Diencephalon (tissue), 1 donor: ENCODE measurements around the gene TAS2R39. TPM values are rescaled to one million over a fixed set of nuclear protein-coding genes. Genes with fewer than 3 reads are reported as not detected.

Experiments used
- small RNA-seq: library from RNA; depleted of rRNA; stranded (forward); fragments of <200 nt; gene quantifications from one replicate; pipeline ENCODE3, GENCODE V24; 2014
- total RNA-seq: library from RNA; depleted of rRNA; stranded (reverse); fragments of >200 nt; gene quantifications from one replicate; pipeline ENCODE4 v1.2.3, GENCODE V29; 2014

The TAS2R39 gene
- total RNA-seq = not detected

GRCh38 chr7:143183024-143183423 is at the start of gene TAS2R39:
Gene TAS2R39 (plus strand): TSS chr7:143183419. CDS start chr7:143183419, 0 bp downstream.

GRCh38 chr7:143221737-143222136 is 38.5 kb downstream of the TAS2R39 start, which contains the start of gene TAS2R40:
Gene TAS2R40 (plus strand): TSS chr7:143222037. CDS start chr7:143222079, 42 bp downstream.

Small RNA genes lying within 50 kb of the gene (small RNA-seq; reads per million reads assigned to genes)
- gene AC073342.3 = not detected

Other genes starting within 250 kb of the TAS2R39 start
- gene TRPV5, start 249.7 kb upstream of the TAS2R39 start, total RNA-seq = 0.23 TPM
- not detected for gene LLCFC1, start 243.9 kb upstream of the TAS2R39 start, total RNA-seq
- 2.5 TPM for gene KEL, start 221.1 kb upstream of the TAS2R39 start, total RNA-seq
- gene OR9A2, start 156.3 kb upstream of the TAS2R39 start, total RNA-seq = 0.69 TPM
- gene OR6V1, start 131.1 kb upstream of the TAS2R39 start, total RNA-seq = not detected
- not detected for gene PIP, start 51.3 kb upstream of the TAS2R39 start, total RNA-seq
- gene TAS2R40, start 38.6 kb downstream of the TAS2R39 start, total RNA-seq = not detected
- 46.1 TPM for gene GSTK1, start 80.0 kb downstream of the TAS2R39 start, total RNA-seq
- 0.46 TPM for gene TMEM139, start 101.5 kb downstream of the TAS2R39 start, total RNA-seq
- 12.5 TPM for gene CASP2, start 104.9 kb downstream of the TAS2R39 start, total RNA-seq
- not detected for gene CLCN1, start 132.7 kb downstream of the TAS2R39 start, total RNA-seq
- 78.4 TPM for gene FAM131B, start 179.3 kb downstream of the TAS2R39 start, total RNA-seq
- gene ZYX, start 197.9 kb downstream of the TAS2R39 start, total RNA-seq = 13.1 TPM
- 7.8 TPM for gene EPHA1, start 225.4 kb downstream of the TAS2R39 start, total RNA-seq